ENCODE results near the gene STS.
A peak's percentile ranks its signal among the peaks of the same experiment; 100 is the strongest.

Gene STS, protein sequence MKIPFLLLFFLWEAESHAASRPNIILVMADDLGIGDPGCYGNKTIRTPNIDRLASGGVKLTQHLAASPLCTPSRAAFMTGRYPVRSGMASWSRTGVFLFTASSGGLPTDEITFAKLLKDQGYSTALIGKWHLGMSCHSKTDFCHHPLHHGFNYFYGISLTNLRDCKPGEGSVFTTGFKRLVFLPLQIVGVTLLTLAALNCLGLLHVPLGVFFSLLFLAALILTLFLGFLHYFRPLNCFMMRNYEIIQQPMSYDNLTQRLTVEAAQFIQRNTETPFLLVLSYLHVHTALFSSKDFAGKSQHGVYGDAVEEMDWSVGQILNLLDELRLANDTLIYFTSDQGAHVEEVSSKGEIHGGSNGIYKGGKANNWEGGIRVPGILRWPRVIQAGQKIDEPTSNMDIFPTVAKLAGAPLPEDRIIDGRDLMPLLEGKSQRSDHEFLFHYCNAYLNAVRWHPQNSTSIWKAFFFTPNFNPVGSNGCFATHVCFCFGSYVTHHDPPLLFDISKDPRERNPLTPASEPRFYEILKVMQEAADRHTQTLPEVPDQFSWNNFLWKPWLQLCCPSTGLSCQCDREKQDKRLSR

DNA sequence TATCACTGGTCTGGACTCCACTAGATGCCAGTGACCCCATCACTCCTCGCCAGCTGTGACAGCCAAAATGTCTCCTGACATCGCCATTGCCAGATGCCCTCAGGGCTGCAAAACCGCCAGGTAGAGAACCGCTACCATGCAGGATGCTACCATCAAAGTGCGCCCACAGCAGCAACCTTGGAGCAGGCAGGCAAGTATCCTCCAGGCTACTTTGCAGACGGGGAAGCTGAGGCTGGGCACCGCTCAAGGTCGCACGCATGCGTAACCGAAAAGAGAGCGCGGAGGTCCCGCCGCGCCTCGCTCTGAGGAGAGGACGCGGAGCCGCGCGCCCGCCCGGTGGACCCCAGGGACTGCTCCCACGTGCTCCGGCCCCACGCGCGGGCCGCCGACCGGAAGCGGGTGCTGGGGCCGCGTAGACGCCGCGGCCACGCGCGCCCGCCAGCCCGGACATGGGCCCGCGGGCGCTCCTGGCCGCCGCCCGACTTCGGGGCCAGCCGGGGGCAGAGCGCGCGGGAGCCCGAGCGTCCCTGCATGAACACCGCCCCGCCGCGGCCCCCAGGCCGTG lies at the start of gene STS:
STS (plus strand) TSS at position 300 of the 565 bp plus-strand sequence. CDS start 105,488 bp downstream, outside the sequence.
- peak; percentile 13 for DNase-seq

DNA sequence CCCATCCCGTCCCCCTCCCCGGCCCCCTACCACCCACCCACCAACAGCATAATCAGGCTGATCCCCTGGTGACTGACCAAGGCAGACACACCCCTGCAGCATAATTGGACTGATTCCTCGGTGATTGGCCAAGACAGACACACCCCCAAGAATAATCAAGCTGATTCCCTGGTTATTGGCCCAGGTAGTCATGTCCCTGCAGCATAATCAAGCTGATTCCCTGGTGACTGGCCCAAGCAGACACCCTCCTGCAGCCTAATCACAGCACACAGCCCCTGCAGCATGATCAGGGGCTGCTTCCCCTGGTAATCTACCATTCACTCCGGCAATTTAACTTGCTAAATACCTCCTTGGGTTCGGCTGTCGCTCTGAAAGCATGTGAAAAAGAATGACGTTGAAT lies 47.5 kb upstream of the STS start:
- DNase-seq = no peak

DNA sequence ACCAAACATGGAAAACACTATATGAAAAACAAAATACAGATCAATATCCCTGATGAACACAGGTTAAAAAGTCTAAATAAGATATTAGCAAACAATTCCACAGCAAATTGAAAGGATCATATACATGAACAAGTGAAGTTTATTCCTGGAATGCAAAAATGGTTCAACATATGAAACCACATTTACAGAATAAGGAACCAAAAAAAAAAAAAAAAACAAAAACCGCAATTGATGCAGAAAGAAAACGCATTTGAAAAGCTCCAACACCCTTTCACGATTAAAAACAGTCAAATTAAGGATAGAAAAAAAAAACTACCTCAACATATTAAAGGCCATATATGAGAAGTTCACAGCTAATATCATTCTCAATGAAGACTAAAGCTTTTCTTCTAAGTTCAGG lies 45.4 kb upstream of the STS start:
- DNase-seq = no peak

DNA sequence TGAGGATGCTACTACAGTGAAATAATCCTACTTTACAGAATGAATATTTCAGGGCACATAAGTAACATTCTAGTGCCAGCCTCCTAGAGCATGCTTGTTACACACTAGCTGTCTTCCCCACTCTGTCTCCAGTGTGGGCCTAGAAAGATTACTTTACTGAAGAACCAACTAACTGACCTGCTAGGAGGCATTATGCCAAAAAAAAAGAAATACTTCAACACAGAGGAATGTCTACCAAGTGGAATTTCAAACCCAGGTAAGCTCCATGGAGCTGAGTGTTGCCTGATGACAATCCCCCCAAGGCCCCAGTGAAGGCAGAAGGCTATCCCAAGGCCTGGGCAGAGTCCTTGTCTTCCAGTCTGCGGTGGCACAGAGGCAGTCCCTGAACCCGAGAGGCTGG lies 40.9 kb upstream of the STS start:
- DNase-seq = no peak

DNA sequence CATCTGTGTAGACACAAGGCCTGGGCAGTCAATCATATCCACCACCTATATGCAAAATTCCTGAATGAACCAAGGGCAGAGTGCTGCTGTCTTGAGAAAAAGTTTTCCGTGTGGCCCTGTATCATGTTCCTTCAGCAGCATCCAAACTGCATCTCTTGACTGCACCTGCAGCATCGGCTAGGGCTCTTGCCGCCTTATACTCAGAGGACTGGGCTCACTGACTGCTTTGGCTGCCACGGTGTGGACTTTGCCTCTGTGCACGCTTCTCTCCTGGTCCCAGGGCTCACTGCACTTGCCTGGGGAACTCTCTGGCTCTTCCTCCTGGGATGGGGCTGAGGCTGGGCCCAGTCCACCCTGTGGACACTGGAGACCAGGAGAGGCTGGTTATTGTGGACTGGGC lies 39.5 kb upstream of the STS start:
- no peak for DNase-seq

DNA sequence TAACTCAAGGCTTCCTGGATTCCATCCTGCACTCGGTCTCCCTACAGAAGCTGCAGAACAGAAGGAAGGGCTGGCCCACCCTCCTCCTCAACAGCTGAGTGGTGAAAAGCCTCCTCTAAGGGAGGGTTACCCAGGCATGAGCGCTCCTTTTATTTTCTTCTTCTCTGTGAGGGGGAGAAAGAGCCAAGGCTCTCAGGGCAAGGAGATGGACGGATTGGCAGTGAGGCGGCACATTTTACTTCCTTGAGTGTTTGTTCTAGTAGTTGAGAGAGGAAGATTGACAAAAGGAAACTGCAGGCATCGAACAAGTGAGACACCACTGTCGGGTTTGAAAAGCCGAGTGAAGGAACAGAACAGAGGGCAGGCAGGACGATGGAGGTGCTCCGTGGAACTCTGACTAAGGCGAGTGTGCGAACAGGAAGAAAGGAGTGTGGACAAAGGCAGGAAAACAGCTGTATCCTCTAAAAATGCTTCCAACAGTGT lies 38.4 kb upstream of the STS start:
- no peak for DNase-seq

DNA sequence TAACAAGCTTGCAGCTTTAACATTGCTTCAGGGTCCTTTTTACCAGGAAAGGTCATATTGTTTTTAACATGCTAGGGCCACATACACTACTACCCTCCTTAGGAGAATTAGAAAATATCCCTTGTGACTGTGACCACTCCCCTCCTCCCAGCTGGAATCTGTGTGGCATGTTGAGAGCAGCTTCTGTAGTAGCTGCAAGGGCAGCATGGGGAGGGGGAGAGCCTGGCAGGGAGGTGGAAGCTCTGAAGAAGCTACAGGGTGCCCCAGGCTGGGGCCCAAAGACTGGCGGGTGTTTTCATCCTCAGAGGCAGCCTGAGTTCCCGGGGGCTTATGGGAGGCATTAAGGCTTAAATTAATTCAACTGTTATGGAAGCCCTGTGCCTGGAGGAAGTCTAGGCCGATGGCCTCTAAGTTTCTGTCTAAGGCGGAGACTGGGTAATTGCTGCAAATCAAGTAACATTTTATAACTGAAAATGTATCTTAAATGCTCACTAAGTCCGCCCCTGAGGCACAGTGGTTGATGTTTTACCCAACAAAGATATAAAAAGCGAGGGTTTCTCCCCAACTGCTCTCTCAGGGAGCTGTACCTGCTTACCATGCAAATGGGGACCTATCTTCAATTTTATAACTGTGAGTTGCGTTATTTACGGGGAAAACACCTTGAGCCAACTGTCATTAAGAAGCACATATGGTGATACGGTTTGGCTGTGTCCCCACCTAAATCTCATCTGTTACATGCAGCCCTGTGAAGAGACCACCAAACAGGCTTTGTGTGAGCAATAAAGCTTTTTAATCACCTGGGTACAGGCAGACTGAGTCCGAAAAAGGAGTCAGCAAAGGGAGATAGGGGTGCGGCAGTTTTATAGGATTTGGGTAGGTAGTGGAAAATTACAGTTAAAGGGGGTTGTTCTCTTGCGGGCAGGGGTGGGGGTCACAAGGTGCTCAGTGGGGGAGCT lies 37.4 kb upstream of the STS start:
- no peak for DNase-seq

DNA sequence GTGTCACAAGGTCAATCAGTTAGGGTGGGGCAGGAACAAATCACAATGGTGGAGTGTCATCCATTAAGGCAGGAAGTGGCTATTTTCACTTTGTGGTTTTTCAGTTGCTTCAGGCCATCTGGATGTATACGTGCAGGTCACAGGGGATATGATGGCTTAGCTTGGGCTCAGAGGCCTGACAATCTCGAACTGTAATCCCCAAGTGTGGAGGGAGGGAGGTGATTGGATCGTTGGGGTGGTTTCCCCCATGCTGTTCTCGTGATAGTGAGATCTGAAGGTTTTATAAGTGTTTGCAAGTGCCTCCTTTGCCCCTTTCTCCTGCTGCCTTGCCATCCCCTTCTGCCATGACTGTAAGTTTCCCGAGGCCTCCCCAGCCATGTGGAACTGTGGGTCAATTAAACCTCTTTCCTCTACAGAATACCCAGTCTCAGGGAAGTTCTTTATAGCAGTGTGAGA lies 36.7 kb upstream of the STS start:
- DNase-seq = no peak

DNA sequence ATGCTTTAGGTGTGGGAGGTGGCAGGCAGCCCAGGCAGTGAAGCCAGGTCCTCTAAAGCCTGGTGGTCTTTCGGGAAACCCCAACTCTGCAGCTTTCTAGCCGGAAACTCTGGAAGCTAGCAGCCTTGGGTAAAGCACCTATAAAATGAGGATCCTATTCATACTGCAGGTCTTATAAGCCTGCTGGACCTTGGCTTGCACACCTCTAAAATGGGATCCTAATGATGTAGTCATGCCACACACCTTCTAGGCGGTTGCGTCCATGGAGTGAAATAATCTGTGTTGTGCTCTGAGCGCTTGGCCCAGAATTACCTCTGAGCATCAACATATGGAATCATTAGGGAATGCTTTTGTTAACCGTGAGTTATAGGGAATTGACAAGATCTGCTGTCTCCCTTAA lies 36.0 kb upstream of the STS start:
- DNase-seq = no peak

DNA sequence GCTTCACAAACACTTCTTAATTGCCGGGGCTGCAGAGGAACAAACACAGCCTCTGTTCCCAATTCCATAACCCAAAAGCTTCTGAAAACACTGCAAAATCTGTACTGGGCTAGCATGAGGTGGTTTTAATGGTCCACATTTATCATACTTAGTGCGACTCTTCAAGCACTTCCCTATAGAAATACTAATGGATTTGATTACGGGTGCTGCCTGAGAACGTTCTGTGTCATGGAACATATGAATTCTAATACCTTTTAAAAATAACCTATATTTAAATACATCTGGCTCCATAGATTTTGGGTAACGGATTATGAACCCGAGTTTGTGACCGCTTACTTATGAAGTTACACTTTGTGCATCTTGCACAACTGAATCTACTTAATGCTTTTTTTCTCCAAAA lies 35.4 kb upstream of the STS start:
- DNase-seq = no peak

DNA sequence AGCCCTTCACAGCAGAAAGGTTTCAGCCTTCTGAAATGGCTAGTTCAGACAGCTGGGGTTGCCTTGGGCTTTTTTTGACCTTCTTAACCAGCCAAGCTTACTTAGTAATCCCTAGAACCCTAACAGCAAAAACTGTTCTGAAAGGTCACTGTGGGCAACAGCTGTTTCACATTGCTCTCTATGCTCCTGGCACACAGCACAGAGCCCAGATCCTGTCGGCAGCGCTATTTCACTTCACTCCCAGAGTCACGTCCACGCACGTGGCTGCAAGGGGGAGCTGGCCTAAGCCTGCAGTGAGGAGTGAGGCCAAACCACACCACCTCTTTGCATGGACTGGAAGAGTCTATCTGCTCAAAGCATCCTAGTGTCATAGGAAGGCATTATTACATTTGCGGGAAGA lies 32.0 kb upstream of the STS start:
- no peak for DNase-seq

DNA sequence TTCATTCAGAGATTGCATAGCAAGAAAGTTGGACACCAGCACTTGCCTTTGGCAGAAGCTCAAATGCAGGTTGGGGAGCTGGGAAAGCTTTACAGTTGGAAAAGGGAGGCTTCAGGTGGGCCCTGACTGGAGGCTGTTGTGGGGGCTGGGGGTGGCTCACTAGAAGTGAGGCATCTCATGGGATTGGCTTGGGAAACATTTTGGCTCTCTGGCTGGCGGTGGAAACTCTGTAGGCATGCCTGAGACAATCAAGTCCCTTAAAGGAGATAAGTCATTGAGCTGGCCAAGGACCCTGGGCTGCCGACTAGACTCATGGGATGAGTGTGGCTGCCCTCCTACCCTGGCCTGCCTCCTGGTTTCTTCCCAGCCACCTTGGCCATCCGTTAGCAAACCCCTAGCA lies 31.4 kb upstream of the STS start:
- no peak for DNase-seq

DNA sequence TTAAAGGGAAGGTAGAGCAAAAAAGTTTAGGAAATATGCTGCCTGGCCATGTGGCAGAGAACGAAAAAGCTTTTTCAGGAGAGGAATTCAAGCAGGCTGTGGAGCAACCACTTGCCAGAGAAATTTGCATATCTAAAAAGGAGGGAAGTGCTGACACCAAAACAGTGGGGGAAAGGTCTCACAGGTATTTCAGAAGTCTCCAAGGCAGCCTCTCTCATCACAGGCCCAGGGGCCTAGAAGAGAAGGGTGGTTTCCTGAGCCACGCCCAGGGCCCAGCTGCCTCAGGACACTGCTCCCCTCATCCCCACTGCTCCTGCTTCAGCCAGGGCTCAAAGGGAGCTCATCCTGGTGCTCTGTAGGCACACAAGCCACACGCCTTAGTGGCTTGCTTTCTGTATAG lies 29.9 kb upstream of the STS start:
- no peak for DNase-seq

DNA sequence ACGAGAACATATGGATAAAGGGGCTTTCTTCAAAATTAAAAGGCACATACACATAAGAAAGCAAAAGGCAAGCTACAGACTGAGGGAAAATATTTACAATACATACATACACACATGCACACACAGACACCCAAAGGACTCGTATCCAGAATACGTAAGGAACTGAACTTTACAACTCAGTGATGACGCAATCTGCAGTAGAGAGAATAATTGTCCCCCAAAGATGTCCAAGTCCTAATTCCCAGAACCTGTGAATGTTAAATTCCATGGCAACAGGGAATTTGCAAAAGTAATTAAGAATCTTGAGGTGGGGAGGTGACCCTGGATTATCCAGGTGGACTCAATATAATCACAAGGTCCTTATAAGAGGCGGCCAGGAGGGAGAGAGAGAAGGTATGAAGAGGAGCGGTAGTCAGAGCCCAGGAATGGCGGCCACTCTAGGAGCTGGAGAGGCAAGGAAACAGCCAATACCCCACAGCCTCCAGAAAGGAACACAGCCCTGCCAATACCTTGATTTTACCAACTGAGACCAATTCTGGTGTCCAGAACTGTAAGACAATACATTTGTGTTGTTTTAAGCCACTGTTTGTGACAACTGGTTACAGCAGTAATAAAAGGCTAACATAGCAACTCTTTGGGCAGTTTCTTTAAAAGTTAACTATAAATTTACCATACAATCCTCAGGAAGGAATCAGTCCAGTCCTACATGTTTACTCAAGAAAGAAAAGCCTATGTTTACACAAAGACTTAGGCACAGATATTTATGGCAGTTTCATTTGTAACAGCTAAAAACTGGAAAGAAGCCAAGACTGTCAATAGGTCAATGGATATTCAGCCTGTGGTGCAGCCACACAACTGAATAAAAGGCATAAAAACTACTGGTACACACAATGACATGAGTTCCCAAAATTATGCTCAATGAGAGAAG lies 27.3 kb upstream of the STS start:
- no peak for DNase-seq

DNA sequence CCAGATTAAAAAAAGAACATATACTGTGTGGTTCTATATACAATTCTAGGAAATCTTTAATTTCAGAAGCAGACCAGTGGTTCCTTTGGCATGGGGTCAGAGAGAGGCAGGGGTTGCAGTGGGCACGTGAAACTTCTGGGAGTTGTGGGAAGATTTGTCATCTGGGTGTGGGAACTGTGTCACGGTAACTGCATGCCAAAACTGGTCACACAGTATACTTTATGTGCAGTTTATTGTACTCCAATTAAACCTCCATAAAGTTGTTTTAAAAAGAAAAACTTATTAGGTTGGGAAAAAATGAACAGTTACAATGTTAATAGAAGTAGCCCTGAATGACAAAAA lies 26.7 kb upstream of the STS start:
- no peak for DNase-seq

DNA sequence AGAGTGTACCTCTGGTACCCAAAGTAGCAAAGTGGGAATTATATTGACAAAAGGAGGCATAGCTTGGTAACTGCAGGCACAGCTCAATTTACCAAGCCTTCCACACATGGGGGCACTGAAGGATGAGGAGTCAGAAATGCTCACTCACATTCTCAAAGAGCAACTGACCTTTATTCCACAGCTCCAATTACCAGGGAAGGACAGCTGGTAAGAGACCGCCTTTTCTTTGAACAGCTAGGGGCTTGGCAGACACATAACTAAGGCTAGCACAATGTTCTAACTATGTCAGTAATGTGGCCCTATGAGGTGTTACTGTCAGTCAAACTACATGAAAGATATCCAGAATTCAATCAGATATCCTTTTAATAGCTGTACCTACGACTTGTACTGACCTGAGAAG lies 20.5 kb upstream of the STS start:
- DNase-seq = no peak

DNA sequence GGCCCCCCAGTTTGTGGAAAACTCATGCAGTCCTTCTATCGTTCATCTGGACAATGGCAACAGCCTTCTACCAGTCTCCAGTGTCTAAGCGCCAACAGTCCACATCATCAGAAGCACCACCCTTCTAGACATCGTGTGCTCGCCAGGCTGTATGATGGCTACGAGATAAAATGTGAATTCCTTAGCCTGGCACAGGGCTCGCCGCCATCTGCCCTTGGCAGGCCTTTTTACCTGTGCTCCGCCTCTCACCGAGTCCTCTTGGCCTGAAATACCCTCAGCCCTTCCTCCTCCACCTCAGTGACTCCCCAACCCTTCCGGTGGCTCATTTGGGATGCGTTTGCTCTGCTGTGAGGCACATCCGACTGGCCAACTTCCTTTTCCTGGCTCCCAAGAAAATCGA lies 15.9 kb upstream of the STS start:
- DNase-seq = no peak

DNA sequence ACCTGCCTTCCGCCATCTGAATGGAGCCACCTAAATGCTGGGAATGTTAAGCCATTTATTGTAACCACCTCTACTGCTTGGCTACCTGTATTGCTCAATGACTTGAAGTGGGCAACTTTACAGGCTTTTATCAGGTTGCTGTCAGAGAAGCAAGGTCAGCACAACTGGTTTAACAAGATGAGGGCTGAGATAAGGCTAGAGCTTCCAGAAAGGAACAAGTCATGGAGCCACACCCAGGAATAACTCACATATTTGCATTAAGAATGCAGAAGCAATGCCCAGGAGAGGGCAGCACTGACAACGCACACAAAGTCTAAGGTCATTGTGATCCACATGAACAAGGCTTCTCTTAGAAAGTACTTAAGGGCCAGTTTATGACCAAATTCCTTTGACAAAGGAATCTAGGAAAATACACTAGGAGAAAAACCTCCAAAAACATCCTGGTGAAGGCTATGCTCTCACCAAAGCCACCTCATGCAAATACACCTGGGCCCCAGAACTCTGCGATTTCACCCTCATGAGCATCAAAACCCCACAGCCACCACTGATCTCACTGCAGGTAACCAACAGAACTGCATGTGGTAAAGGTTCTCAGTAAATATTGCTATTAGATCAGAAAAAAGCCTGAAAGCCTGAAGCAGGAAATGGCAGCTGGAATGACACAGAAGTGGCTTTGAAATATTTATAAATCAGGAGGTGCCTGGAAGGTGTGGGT lies 15.0 kb upstream of the STS start:
- DNase-seq = no peak

DNA sequence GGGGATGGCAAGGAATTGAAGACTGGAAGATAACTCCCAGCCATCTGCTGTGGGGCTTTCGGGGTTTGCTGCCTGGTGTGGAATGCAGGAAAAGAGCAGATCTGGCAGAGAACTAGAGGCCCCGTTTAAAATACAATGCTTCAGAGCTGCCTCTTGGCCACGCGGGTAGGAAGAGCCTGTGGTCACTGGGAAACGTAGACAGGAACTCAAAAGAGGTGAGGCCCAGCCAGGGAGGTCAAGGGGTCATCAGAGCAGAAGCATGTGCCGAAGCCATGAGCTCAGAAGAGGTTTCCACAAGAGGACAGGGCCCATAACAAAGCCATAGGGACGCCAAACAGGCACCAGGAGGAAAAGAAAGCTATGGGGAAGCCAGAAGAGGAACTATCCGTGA lies 14.5 kb upstream of the STS start:
- DNase-seq = no peak

DNA sequence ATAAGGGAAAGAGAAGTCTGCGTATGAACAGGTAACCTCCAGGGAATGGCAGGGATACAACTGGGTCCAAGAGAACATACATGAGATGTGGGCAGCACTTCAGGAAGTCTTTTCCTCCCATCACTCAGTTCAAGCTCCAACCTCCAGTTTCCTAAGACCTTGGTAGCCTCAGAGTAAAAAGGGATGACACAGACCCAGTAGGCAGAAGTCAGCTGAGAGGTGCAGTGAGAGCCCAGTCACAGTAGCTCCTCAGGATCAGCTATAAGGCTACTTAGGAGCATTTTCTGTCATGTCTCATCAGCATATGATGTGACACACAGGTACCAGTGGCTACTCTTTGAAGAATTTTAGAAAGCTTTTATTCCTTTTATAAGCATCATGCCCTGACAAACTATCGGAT lies 12.5 kb upstream of the STS start:
- DNase-seq = no peak

Measured in activated effector memory CD4-positive, alpha-beta T cell treated with Interleukin-2 at 50 U/mL for 16 hours (primary cell).